HepG2 (cell line): ENCODE results near the gene PYGB. TPM values are rescaled to one million over a fixed set of nuclear protein-coding genes. Genes with fewer than 3 reads are reported as not detected.

Experiments used
- CREB1 ChIP-seq, 2 experiments: fragments of 450-650 bp in 1 of 2; IDR thresholded peaks; 2 replicates each; pipeline ENCODE4 v1.6.1; 2016 to 2017; ENCODE audit warnings: control low read depth in 1 of 2, mild to moderate bottlenecking in 1 of 2, missing compliant biosample characterization in 1 of 2, missing genetic modification characterization in 1 of 2
- CSRNP1 ChIP-seq: sonication (generic); formaldehyde crosslinking; IDR thresholded peaks from 2 replicates; pipeline ENCODE4 v1.8.1; 2023; ENCODE audit warnings: mild to moderate bottlenecking, missing genetic modification reagents
- DPF2 ChIP-seq: sonication (generic); formaldehyde crosslinking; IDR thresholded peaks from 2 replicates; pipeline ENCODE4 v1.4.0; 2020; ENCODE audit warnings: mild to moderate bottlenecking, low read depth, missing genetic modification reagents, borderline replicate concordance
- NR1H2 ChIP-seq: sonication (generic); formaldehyde crosslinking; IDR thresholded peaks from 2 replicates; pipeline ENCODE4 v1.8.1; 2022; ENCODE audit warnings: low read depth, missing genetic modification reagents, borderline replicate concordance
- RARG ChIP-seq: sonication (generic); formaldehyde crosslinking; IDR thresholded peaks from 2 replicates; pipeline ENCODE4 v1.4.0; 2020; ENCODE audit warnings: low read depth, mild to moderate bottlenecking, missing genetic modification reagents
- SNAI1 ChIP-seq: sonication (generic); formaldehyde crosslinking; IDR thresholded peaks from 2 replicates; pipeline ENCODE4 v1.5.0; 2020; ENCODE audit warnings: mild to moderate bottlenecking, missing genetic modification reagents, borderline replicate concordance
- SOX13 ChIP-seq, 3 experiments: fragments of 450-650 bp in 1 of 3; sonication (generic) in 1 of 3; formaldehyde crosslinking in 1 of 3; IDR thresholded peaks in 2 of 3; conservative IDR thresholded peaks in 1 of 3; 2 replicates each; pipeline versions ENCODE4 v1.5.0 to v1.6.1; 2016 to 2020; ENCODE audit warnings: antibody characterized with exemption in 1 of 3, mild to moderate bottlenecking in 1 of 3, missing compliant biosample characterization in 1 of 3, missing genetic modification reagents in 1 of 3, moderate library complexity in 1 of 3
- TARDBP ChIP-seq: sonication (generic); formaldehyde crosslinking; IDR thresholded peaks from 2 replicates; pipeline ENCODE4 v1.8.0; 2022; ENCODE audit warnings: mild to moderate bottlenecking, missing genetic modification reagents
- THAP8 ChIP-seq: sonication (generic); formaldehyde crosslinking; IDR thresholded peaks from 2 replicates; pipeline ENCODE4 v1.5.1; 2020; ENCODE audit warnings: missing genetic modification reagents, mild to moderate bottlenecking, borderline replicate concordance
- TMF1 ChIP-seq: sonication (generic); formaldehyde crosslinking; IDR thresholded peaks from 2 replicates; pipeline ENCODE4 v1.8.1; 2022; ENCODE audit warnings: low read depth, missing genetic modification reagents
- ZNF24 ChIP-seq: fragments of 450-650 bp; IDR thresholded peaks from 2 replicates; pipeline ENCODE4 v1.6.1; 2017; ENCODE audit warnings: antibody characterized with exemption, mild to moderate bottlenecking
- ZNF256 ChIP-seq: sonication (generic); formaldehyde crosslinking; conservative IDR thresholded peaks from 2 replicates; pipeline ENCODE4 v1.4.0; 2020; ENCODE audit warnings: missing genetic modification reagents
- ZNF460 ChIP-seq: sonication (generic); formaldehyde crosslinking; IDR thresholded peaks from 2 replicates; pipeline ENCODE4 v1.5.1; 2020; ENCODE audit warnings: missing genetic modification reagents, mild to moderate bottlenecking, borderline replicate concordance
- ZNF552 ChIP-seq: sonication (generic); formaldehyde crosslinking; IDR thresholded peaks from 2 replicates; pipeline ENCODE4 v1.9.0; 2022; ENCODE audit warnings: missing genetic modification reagents, mild to moderate bottlenecking, borderline replicate concordance
- ZNF761 ChIP-seq: sonication (generic); formaldehyde crosslinking; conservative IDR thresholded peaks from 2 replicates; pipeline ENCODE4 v1.4.0; 2020; ENCODE audit warnings: mild to moderate bottlenecking, missing genetic modification reagents
- polyA plus RNA-seq, 8 experiments: library from polyadenylated mRNA; depleted of rRNA in 3 of 8; stranded (reverse) in 7 of 8; unstranded in 1 of 8; fragments of >200 nt; fragmentation: Illumina TruSeq in 4 of 8; extraction: Trizol in 4 of 8; gene quantifications; 2 replicates each; pipeline versions ENCODE4 v1.2.1 to v1.2.3, GENCODE V29; 2011 to 2016; ENCODE audit warnings: low read depth in 4 of 8, missing spikeins in 1 of 8, mixed read lengths in 1 of 8; ENCODE audit not compliant: insufficient read depth in 1 of 8
- total RNA-seq, 5 experiments: library from RNA; depleted of rRNA; stranded (reverse); fragments of >200 nt; fragmentation: Illumina TruSeq; extraction: Trizol; gene quantifications; 2 replicates each; pipeline ENCODE4 v1.2.3, GENCODE V29; 2016; ENCODE audit warnings: low read depth in 1 of 5
- TF ChIP-seq, protein P1 (sequence below): sonication (generic); formaldehyde crosslinking; IDR thresholded peaks from 2 replicates; pipeline ENCODE4 v1.5.0; 2020; ENCODE audit warnings: missing genetic modification reagents
- TF ChIP-seq, protein P2 (sequence below): sonication (generic); formaldehyde crosslinking; IDR thresholded peaks from 2 replicates; pipeline ENCODE4 v1.5.0; 2020; ENCODE audit warnings: mild to moderate bottlenecking, missing genetic modification reagents, borderline replicate concordance

PYGB gene
- total and polyA plus RNA-seq, 2 of the 13 experiments (the other 11 are each of a cell fraction or from before 2014, with no cell fraction given), result 24.2 to 86.3 TPM

DNA sequence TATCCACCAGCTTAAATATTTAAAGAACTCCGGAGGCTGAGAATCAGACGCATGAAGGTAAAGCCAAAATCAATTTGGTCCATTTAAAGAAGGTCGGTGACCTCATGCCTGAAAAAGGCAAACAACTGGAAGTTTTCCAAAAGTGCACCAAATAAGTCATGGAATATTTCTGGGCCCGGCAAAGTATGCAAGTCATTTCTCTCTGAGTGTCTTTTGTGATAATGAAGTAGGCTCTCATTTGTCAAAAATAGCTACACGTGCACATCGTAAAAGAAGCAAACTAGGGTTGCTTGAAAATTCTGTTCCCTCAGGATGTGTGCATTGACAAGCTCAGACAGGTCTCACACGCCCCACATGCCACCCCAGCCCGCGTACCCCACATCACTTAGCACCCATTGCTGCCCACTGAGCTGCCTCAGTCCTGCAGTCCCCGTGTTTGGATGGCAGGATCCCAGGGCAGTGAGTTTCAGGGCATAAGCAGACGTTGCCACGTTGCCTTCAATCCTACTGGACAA, 20.5 kb upstream of the PYGB start (continued):
- TF ChIP-seq CSRNP1, result peak; percentile 77; the same call in 1 of the 2 replicates
- 0 out of 2 replicates have a peak, but pooled peaks have one; percentile 36 for TF ChIP-seq SOX13 (IDR thresholded peaks at IDR 0.05)
- peak in 1 of 2 experiments; percentile 68; a peak in 2 of 4 replicates for TF ChIP-seq SOX13 (CRISPR knock-in tag; conservative IDR thresholded peaks at IDR 0.05 in 1 of 2, IDR thresholded peaks at IDR 0.05 in 1 of 2)
- no peak for TF ChIP-seq THAP8
- no peak for TF ChIP-seq ZNF460
- TF ChIP-seq, protein P1, sequence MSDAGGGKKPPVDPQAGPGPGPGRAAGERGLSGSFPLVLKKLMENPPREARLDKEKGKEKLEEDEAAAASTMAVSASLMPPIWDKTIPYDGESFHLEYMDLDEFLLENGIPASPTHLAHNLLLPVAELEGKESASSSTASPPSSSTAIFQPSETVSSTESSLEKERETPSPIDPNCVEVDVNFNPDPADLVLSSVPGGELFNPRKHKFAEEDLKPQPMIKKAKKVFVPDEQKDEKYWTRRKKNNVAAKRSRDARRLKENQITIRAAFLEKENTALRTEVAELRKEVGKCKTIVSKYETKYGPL (CRISPR knock-in tag), result no peak
- peak; percentile 87 for TF ChIP-seq TARDBP (CRISPR knock-in tag)
- TF ChIP-seq SNAI1 (CRISPR knock-in tag), result no peak
- TF ChIP-seq CREB1 (IDR thresholded peaks at IDR 0.05), result no peak
- no peak for TF ChIP-seq CREB1 (CRISPR knock-in tag; IDR thresholded peaks at IDR 0.05)
- no peak for TF ChIP-seq NR1H2 (CRISPR knock-in tag)
- no peak for TF ChIP-seq TMF1 (CRISPR knock-in tag)
- no peak for TF ChIP-seq RARG
- 0 out of 2 replicates have a peak, but pooled peaks have one; percentile 12 for TF ChIP-seq DPF2 (CRISPR knock-in tag)
- TF ChIP-seq, protein P2, sequence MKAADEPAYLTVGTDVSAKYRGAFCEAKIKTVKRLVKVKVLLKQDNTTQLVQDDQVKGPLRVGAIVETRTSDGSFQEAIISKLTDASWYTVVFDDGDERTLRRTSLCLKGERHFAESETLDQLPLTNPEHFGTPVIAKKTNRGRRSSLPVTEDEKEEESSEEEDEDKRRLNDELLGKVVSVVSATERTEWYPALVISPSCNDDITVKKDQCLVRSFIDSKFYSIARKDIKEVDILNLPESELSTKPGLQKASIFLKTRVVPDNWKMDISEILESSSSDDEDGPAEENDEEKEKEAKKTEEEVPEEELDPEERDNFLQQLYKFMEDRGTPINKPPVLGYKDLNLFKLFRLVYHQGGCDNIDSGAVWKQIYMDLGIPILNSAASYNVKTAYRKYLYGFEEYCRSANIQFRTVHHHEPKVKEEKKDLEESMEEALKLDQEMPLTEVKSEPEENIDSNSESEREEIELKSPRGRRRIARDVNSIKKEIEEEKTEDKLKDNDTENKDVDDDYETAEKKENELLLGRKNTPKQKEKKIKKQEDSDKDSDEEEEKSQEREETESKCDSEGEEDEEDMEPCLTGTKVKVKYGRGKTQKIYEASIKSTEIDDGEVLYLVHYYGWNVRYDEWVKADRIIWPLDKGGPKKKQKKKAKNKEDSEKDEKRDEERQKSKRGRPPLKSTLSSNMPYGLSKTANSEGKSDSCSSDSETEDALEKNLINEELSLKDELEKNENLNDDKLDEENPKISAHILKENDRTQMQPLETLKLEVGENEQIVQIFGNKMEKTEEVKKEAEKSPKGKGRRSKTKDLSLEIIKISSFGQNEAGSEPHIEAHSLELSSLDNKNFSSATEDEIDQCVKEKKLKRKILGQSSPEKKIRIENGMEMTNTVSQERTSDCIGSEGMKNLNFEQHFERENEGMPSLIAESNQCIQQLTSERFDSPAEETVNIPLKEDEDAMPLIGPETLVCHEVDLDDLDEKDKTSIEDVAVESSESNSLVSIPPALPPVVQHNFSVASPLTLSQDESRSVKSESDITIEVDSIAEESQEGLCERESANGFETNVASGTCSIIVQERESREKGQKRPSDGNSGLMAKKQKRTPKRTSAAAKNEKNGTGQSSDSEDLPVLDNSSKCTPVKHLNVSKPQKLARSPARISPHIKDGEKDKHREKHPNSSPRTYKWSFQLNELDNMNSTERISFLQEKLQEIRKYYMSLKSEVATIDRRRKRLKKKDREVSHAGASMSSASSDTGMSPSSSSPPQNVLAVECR (CRISPR knock-in tag), result no peak; the same call in 1 of the 2 replicates
- no peak; the same call in 1 of the 2 replicates for TF ChIP-seq ZNF552 (CRISPR knock-in tag)
- no peak for TF ChIP-seq ZNF24
- TF ChIP-seq ZNF761 (CRISPR knock-in tag), result no peak
- no peak for TF ChIP-seq ZNF256 (CRISPR knock-in tag)
